HG02588 (cell line): ENCODE measurements around the gene GSG1.
A peak's percentile ranks its signal among the peaks of the same experiment; 100 is the strongest.
"Not testable (repeated sequence)": the region's sequence is repeated elsewhere in the genome, so short reads cannot be mapped to it uniquely, and the experiment has no call there.

ENCODE experiments used
- ATAC-seq: cut with Tn5 transposase; IDR thresholded peaks from one replicate; pipeline ENCODE4 v1.9.1; 2021; ENCODE audit warnings: mild to moderate bottlenecking, moderate library complexity; ENCODE audit not compliant: unreplicated experiment

The GSG1 gene

DNA sequence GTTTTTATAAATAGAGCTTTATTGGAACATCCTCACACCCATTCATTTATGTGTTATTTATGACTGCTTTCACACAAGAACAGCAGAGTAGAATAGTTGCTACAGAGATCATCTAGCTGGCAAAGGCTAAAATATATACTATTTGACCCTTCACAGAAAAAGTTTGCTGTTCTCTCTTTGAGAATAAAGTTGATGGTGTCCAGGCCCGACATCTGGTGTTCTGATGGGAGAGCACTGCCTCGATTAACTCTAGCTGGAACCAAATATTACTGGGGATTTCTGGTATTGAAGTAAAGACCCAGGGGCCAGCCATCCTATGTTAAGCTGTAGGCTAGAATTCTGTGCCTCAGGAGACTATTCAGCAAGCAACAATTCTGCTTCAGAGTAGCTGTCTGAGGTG is 37.5 kb downstream of the GSG1 start:
- no peak for ATAC-seq

DNA sequence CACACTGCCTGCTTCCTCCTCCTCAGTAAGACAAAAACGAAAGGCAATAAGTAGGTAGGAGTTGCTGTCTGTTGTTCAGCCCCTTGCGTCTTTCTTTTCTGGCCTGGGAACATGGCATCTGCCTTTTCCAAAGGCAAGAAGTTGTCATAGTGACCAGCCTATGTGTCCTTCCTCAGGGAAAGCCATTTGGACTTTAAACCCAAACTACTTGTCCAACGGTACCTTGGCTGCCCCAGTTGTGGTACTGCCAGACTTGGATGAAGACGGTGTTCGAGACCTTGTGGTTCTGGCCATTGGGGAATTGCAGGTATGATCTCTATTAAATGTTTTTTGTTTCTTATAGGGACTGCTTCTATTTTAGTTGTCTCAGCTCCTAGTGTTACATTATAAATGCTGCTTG is 40.8 kb downstream of the GSG1 start:
- no peak for ATAC-seq

DNA sequence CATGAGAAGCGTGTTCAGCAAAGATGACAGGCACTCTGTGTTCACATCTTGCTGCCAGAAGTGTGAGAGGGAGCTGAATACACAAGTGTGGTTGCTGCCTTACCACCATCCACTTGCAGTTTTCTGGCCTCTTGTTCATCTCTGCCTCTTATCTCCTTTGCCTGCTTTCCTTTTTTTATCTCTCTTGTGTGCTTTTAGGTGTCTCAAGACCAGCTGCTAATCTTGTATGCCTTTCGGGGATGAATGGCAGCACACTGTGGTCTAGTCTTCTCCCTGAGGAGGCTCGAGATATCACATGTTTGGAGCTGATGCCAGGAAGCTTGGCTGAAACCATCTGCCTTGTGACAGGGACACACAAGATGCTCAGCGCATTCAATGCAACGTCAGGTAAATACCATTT is 42.1 kb downstream of the GSG1 start:
- ATAC-seq: no peak

DNA sequence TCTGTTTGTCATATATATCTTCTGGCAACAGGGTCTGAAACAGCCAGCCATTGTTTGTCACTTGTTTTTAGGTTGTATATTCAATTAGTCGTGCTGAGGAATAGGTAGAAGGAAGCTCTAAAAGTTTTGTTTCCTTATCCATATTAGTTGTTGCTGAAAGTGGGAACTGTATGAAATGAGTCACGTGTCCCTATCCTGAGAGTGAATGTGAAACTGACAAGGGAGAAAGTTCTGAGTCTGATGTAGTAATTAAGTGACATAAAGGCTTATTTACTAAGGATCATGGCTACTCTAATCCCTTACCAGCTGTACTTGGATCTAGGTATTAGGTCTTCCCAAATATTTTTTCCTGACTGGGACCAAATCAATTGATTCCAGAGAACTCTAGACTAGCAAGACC is 42.9 kb downstream of the GSG1 start:
- ATAC-seq: no peak

DNA sequence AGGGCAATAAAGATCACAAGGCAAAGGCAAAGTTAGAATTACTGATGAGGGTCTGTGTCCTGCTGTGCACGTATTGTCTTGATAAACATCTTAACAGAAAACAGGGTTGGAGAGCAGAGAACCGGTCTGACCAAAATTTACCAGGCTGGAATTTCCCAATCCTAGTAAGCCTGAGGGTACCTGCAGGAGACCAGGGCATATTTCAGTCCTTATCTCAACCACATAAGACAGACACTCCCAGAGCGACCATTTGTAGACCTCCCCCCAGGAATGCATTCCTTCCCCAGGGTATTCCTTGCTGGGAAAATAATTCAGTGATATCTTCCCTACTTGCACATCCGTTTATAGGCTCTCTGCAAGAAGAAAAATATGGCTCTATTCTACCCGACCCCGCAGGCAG is 49.9 kb downstream of the GSG1 start:
- ATAC-seq: not testable (repeated sequence)

DNA sequence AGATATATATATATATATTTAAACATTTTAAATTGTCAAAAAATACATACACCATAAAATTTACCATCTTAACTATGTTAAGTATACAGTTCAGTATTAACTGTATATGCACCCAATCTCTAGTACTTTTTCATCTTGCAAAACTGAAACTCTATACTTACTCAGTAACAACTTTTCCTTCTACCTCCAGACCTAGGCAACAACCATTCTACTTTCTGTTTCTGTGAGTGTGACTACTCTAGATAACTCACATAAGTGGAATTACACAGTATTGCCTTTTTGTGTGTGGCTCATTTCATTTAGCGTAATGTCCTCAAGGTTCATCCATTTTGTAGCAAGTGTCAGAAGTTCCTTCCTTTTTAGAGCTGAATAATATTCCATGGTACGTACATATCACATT is 51.0 kb downstream of the GSG1 start:
- no peak for ATAC-seq

DNA sequence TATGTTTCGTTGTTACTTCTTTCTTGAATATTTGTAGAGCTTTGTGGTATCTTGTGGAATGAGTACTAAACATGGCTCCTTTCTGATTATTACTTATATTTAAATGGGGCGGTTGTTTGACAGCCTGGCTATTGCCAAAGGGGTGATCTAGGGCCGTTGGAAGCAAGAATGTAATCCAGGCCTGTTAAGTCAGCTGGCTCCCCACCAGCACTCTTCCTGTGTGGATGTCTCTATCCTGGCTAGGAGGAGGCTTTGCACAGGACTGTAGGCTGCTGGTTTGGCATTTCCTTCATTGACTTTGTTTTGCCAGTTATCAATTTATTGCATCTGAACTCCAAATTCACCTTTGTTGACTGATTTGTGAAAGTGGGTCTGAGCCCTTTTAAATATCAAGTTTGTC is 53.7 kb downstream of the GSG1 start:
- ATAC-seq: no peak

DNA sequence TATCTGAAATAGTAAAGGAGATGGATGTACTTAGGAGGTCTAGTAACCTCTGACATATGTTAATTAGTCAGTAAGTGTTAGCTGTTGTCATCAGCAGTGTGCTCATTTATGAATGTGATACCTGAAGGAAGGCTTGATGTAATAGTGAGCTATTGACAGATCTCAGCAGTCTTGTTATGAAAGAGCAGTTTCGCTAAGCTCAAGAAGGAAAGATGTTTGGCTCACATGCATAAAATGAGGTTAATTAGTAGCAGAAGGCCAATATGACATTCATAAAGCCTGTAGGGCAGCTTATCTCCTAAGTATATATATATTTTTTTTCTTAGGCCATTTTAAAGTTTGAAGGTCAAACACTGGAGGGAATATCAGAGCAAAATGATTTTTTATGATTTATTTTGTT is 56.5 kb downstream of the GSG1 start:
- ATAC-seq: peak; percentile 42

DNA sequence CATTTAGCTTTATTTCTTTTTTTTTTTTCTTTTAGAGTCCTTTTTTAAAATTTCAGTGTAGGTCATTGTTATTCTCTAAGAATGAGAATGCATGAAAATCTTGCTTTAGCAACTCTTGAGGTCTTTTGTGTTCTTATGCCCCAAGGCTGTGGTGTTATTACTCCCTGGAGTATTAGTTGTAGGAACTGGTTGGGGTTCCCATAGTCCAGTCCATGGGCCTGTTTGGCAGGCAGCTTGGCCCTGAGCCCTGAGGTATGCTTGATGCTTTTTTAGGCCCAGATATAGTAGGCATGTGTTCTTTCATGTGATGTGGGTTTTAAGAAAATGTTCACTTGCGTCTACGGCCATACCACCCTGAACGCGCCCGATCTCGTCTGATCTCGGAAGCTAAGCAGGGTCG is 57.7 kb downstream of the GSG1 start:
- ATAC-seq: no peak

DNA sequence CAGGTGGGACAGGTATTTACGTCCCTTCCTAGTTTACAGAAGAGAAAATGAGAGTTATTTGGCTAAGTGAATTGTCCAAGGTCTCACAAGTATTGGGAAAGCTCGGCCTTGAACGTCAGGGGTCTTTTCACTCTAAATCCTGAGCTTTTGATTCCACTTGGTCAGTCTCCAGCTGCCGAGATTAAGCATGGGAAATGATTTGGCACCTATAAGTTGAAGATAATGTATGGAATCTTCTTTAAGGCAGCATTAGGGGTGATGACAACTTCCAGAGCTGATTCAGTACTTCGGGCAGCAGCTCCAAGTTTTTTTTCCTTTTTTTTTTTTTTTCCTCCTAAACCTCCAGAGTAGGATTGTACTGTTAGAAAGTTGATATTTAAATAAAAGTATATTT is 58.6 kb downstream of the GSG1 start:
- ATAC-seq: no peak

DNA sequence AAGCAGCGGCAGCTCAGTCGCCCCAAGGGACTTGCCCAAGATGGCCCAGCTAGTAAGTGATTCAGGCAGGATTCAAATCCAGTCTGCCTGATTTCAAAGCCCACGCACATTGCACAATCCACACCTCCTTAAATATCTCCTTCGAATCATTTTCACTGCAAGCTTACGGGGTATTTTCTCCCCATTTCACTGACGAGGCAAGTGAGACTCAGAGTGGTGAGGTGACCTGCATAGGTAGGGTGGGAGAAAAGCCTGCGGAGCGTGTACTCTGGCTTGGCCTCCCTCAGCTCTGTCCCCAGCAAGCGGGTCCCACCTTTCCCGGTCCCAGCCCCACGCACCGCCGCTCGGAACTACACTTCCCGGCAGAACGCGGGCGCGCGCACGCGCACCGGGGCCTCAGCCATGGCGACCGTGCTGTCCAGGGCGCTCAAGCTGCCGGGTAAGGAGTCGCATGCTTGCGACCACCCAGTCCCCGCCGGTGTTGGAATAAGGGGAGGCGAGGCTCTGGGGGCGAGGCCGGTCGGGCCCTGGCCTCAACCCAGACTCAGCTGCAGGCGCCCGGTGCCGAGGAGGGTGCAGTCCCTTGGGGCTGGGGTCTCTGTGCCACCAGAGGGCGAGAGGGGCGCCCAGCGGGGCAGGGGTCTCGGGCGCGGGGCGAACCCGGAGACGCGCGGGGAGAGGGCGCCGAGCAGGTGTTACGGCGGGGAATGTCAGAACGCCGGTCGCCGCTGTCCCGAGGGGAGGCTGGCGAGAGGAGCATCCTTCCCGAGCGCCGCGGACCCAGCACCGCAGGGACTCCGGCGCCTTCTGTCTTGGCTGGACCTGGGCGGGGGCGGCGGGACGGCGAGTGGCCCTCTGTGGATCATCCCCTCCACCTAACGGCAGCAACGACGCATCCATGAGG is 59.2 kb downstream of the GSG1 start, which contains the start of gene FAM234B:
Gene FAM234B, plus strand, starts transcription at position 380 of the 904 bp plus-strand sequence. Its CDS starts 23 bp downstream, at position 403.
- ATAC-seq: peak; percentile 90

DNA sequence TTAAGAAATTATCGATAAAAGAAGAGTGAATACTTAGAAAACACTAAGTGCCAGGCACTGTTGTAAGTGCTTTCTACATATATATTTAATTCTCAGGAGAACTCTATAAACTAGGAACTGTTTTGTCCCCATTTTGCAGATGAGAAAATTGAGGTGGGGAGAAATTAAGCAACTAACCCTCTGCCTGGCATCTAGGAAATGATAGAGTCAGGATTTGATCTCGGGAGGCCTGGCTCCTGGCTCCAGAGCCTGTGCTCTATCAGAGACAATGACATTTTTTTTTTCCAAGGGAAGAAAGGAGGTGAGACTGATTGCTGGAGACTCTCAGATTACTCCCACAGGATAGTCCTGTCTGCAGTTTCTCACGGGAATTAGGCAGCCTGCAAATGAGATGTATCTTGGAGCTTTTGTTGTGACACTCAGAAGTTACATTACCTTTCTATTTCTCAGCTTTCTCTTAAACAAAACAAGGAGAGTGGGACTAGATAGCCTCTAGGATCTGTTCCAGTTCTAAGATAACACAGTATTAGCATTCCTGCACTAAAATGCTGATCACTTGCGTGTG is 60.7 kb downstream of the GSG1 start:
- ATAC-seq: no peak

DNA sequence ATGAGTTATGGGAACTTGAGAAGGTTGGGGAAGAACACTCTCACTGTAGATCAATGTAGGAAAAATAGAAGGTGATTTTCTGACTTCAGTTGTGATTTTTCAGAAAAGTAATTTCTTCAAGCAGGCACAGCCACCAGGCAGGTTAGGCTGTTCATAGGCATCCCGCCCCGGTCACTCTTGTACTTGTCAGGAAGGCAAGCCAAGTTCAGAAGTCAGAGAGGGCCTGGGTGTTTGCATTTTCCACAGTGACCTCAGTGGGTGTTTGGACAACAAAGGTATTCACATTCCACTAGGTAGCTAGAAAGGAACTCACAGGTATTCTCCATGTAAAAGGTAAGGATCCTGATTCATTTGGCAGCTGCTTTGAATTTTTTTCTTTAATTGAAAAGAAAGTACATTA is 62.2 kb downstream of the GSG1 start:
- no peak for ATAC-seq

DNA sequence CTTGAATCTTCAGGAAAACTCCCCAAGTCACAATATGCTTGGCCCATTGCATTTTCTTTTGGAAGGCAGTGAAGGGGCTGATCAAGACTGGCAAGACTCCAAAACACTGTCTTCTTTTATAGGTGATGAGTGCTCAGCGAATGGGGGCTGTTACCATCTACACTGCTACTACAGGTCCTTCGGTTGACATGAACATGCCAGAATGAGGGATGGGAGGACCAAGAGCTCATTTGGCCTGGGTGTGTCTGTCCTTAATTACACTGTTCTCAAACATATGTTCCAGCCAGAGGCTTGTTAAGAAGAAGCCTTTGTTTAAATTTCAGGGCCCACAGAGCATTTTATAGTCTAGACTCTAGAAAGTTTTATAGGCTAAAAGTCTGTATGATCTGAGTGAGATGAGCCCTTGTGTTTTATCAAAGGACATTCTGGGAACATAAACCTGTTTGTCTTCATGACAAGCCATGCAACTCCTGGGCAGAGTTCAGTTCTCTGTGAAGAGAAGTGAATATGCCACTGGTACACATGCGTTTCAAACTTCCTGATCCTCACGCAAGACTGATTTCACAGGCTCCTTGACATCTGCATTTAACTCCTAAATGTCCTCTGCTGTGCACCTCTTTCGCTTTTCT is 64.0 kb downstream of the GSG1 start:
- no peak for ATAC-seq

DNA sequence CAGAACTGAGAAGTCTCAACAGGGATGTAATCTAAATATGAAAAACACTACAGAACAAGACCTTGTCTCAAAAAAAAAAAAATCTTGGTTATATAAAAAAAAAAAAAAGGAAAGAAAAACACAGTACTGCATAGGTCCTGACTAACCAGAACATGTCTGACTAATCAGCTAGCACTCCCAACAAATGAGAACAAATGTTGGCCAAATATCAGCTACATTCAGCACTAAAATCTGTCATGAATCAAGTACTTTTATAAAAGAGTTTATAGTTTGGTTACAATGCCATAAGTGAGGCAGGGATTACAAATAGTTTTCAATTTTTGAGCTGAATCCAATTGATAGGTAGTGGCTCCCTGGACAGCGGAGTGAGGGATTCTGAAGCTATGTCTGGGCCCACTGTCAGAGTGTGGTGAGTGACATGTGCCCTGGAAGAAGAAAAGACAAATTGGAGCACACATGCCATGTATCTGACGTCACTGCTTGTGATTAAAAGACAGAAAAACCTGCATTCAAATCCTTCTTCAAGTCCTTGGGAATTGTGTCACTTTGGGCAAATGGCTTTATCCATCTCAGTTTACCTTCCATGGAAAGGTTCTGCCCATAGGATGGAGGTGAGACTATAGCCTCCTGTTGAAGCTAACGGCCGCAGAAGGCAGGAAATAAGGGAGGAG is 64.8 kb downstream of the GSG1 start:
- ATAC-seq: no peak

DNA sequence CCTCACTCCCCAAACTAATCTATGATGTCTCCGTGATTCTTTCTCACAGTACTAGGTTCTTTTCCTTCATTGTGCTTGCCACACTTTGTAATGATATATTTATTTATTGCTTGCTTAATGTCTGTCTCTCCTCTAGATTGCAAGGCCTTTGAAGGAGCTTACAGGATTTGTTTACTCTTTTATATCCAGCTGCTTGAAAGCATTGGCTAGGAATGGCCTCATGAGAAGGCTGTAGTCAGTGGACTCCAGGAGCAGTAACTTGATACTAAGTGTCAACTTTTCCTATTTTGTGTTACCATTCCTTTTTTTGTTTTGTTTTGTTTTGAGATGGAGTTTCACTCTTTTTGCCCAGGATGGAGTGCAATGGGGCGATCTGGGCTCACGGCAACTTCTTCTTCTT is 66.6 kb downstream of the GSG1 start:
- no peak for ATAC-seq

DNA sequence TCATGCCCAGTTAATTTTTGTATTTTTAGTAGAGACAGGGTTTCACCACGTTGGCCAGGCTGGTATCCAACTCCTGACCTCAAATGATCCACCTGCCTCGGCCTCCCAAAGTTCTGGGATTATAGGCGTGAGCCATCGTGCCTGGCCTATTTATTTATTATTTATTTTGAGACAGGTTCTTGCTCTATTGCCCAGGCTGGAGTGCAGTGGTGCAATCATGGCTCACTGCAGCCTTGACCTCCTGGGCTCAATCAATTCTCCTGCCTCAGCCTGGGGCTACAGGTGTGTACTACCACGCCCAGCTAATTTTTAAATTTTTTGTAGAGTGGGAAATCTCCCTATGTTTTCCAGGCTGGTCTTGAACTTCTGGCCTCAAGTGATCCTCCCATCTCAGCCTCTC is 68.1 kb downstream of the GSG1 start:
- not testable (repeated sequence) for ATAC-seq
